ENCODE measurements around the gene KLHL18.

The KLHL18 gene

DNA sequence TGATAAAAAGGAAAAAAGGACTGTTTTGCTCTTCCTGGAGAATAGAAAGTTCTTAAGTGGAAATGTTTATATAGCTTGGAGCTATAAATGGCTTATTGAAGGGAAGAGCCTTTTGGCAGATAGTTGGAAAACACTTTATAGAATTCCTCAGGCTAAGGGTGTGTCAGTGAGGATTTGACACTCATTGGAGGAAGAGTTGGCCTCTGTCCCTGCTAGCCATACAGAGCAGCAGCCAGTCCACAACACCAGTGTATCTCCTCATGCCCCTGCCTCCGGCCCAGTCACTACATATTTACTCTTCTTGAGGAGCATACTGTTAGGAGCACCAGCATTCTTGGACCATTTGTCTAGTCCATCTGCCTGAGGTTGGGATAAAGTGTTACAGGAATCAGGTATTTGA lies 36.2 kb downstream of the KLHL18 start:
- TF ChIP-seq FOXP2 (optimal IDR thresholded peaks at IDR 0.05; ENCODE audit: borderline replicate concordance, extremely low read depth, extremely low read length, insufficient read depth), result no peak

DNA sequence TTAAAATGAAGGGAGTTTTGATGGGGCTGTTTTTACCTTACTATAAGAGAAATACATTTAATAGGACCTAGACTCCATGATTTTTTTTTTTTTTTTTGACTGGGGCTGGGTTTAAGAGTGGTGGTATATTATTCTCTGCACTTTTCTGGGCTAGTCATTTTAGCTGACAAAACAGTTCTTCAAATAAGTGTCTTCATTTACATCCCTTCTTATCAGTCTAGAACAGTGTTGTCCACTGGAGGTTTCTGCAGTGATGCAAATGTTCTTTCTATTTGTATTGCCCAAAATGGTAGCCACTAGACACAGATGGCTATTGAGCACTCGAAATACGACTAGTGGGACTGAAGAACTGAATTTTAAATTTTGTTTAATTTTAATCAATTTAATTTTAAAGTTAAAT lies 37.2 kb downstream of the KLHL18 start:
- TF ChIP-seq FOXP2 (optimal IDR thresholded peaks at IDR 0.05; ENCODE audit: borderline replicate concordance, extremely low read depth, extremely low read length, insufficient read depth), result no peak
- no peak for TF ChIP-seq SIN3A (IDR thresholded peaks at IDR 0.05; ENCODE audit: borderline replicate concordance, insufficient read depth, low read length)
- TF ChIP-seq, protein P1, sequence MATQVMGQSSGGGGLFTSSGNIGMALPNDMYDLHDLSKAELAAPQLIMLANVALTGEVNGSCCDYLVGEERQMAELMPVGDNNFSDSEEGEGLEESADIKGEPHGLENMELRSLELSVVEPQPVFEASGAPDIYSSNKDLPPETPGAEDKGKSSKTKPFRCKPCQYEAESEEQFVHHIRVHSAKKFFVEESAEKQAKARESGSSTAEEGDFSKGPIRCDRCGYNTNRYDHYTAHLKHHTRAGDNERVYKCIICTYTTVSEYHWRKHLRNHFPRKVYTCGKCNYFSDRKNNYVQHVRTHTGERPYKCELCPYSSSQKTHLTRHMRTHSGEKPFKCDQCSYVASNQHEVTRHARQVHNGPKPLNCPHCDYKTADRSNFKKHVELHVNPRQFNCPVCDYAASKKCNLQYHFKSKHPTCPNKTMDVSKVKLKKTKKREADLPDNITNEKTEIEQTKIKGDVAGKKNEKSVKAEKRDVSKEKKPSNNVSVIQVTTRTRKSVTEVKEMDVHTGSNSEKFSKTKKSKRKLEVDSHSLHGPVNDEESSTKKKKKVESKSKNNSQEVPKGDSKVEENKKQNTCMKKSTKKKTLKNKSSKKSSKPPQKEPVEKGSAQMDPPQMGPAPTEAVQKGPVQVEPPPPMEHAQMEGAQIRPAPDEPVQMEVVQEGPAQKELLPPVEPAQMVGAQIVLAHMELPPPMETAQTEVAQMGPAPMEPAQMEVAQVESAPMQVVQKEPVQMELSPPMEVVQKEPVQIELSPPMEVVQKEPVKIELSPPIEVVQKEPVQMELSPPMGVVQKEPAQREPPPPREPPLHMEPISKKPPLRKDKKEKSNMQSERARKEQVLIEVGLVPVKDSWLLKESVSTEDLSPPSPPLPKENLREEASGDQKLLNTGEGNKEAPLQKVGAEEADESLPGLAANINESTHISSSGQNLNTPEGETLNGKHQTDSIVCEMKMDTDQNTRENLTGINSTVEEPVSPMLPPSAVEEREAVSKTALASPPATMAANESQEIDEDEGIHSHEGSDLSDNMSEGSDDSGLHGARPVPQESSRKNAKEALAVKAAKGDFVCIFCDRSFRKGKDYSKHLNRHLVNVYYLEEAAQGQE (IDR thresholded peaks at IDR 0.05; ENCODE audit: insufficient read depth in 1 of 2, low read depth in 2 of 2, low read length in 2 of 2), result no peak
- no peak for TF ChIP-seq POLR2AphosphoS5 (IDR thresholded peaks at IDR 0.05; ENCODE audit: low read depth, low read length)
- no peak for TF ChIP-seq TAF1 (IDR thresholded peaks at IDR 0.05; ENCODE audit: borderline replicate concordance, insufficient read depth, low read length)

DNA sequence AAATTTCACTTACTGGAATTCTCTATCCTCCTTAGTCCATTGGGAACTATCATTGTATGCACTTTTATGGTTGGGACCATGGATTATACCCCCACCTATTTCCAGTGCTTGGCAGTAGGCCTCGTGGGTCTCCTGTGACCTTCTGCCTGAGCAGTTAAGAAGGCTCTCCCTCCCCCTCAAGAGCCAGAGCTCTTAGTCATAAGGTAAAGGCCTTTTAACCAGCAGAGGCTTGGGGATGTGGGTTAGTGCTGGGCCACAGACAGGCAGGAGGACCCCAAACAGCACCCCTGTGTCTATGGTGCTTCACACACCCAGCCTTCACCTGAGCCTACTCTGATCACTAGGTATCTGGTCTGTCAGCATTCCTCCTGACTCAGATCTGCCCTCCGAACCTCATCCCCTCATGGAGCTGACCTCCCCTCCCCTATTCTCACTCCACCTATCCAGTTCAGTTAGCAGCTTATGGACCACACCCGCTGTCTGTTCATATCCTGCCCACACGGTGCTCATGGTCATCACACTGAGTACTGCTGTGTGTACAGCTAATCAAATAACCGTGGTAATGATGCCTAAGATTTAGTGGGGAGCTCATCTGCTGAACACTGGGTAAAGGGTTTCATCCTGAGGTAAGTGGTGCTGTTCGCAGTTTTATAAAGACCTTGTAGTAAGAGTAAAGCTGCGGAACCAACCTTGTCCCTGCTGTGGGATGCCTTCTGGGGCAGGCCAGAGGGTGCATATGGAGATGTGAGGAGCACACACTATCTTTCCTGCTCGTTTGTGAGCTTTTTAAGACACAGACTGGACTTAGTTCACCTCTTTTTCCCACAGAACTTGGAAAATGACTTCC lies 40.9 kb downstream of the KLHL18 start:
- TF ChIP-seq TAF1 (IDR thresholded peaks at IDR 0.05; ENCODE audit: borderline replicate concordance, insufficient read depth, low read length) (no peak), FOXP2 (optimal IDR thresholded peaks at IDR 0.05; ENCODE audit: borderline replicate concordance, extremely low read depth, extremely low read length, insufficient read depth) (no peak), SIN3A (IDR thresholded peaks at IDR 0.05; ENCODE audit: borderline replicate concordance, insufficient read depth, low read length) (no peak), POLR2AphosphoS5 (IDR thresholded peaks at IDR 0.05; ENCODE audit: low read depth, low read length) (no peak)
- TF ChIP-seq, protein P1 (IDR thresholded peaks at IDR 0.05; ENCODE audit: insufficient read depth in 1 of 2, low read depth in 2 of 2, low read length in 2 of 2), result no peak

DNA sequence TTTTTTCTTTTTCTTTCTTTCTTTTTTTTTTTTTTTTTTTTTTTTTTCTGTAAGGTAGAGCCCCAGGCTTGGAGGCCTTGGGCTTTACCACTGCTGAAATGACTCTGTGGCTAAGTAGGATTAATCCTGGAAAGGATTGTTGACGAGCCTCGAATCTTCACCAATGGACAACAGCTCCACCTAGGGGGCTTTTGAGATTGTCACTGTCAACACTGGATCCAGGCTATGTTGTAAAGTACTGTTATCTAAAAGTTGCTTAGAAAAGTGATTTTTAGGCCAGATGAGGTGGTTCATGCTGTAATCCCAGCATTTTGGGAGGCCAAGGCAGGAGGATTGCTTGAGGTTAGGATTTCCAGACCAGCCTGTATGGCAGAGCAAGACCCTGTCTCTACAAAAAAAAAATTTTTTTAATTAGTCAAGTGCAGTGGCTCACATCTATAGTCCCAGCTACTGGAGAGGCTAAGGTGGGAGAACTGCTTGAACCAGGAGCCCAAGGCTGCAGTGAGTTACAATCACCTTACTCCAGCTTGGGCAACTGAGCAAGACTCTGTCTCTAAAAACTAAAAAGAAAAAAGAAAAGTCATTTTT lies 41.6 kb downstream of the KLHL18 start:
- TF ChIP-seq TAF1 (IDR thresholded peaks at IDR 0.05; ENCODE audit: borderline replicate concordance, insufficient read depth, low read length), result no peak
- TF ChIP-seq, protein P1 (IDR thresholded peaks at IDR 0.05; ENCODE audit: insufficient read depth in 1 of 2, low read depth in 2 of 2, low read length in 2 of 2), result no peak
- TF ChIP-seq POLR2AphosphoS5 (IDR thresholded peaks at IDR 0.05; ENCODE audit: low read depth, low read length), result no peak
- no peak for TF ChIP-seq FOXP2 (optimal IDR thresholded peaks at IDR 0.05; ENCODE audit: borderline replicate concordance, extremely low read depth, extremely low read length, insufficient read depth)
- TF ChIP-seq SIN3A (IDR thresholded peaks at IDR 0.05; ENCODE audit: borderline replicate concordance, insufficient read depth, low read length), result no peak

DNA sequence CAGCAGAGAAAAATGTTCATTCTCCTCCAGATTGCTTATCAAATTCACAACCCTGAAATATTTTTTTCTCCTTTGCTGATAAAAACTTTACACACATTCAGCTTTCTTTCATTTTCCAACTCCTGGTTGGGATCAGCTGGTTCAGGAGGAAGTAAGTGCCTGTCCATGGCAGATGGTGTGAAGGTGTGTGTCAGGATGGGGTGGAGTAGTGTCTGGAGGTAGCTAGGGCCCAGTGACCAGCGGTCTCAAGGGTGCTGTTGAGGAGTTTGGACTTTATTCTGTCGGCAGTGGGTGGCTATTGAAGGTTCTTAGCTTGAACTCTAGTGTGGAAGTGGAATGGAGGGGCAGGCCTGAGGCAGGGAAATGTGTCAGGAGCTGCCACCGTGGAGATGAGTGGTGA lies 51.2 kb downstream of the KLHL18 start:
- TF ChIP-seq POLR2AphosphoS5 (IDR thresholded peaks at IDR 0.05; ENCODE audit: low read depth, low read length), result no peak
- TF ChIP-seq, protein P1 (IDR thresholded peaks at IDR 0.05; ENCODE audit: insufficient read depth in 1 of 2, low read depth in 2 of 2, low read length in 2 of 2), result no peak
- TF ChIP-seq FOXP2 (optimal IDR thresholded peaks at IDR 0.05; ENCODE audit: borderline replicate concordance, extremely low read depth, extremely low read length, insufficient read depth), result no peak
- TF ChIP-seq TAF1 (IDR thresholded peaks at IDR 0.05; ENCODE audit: borderline replicate concordance, insufficient read depth, low read length), result no peak
- TF ChIP-seq SIN3A (IDR thresholded peaks at IDR 0.05; ENCODE audit: borderline replicate concordance, insufficient read depth, low read length), result no peak

Data from PFSK-1 (cell line).